IMR-90 (cell line): Measurements from ENCODE around the gene PCMTD2. TPM values are rescaled to one million over a fixed set of nuclear protein-coding genes. Genes with fewer than 3 reads are reported as not detected.

ENCODE experiments used
- ATAC-seq: fragments of 200-7000 bp; cut with Tn5 transposase; 2 replicates; pipeline ENCODE4 v1.9.1; 2020; ENCODE audit warnings: low read depth, mild to moderate bottlenecking, moderate library complexity
- BruUV-seq: library from RNA; stranded (reverse); fragments of 400-500 nt; replicated peaks from 2 replicates; lab custom pipeline; 2021; lab: Mats Ljungman, UMichigan
- CTCF ChIA-PET: fragments of 300-600 bp; formaldehyde crosslinking; extraction: SDS; loops from one replicate; lab custom pipeline; 2021; ENCODE audit warnings: antibody characterized with exemption; lab: Yijun Ruan, JAX
- POLR2A ChIA-PET: fragments of 300-600 bp; sonication (Branson Sonifier 250); formaldehyde crosslinking; loops from one replicate; lab custom pipeline; 2022; ENCODE audit warnings: antibody characterized with exemption; ENCODE audit not compliant: unreplicated experiment; lab: Charles Lee
- DNase-seq: peaks from one replicate; pipeline ENCODE4 v3.0.0; 2013
- H2AFZ ChIP-seq: replicated peaks from 2 replicates; pipeline ENCODE3; 2013; ENCODE audit warnings: low read length, mild to moderate bottlenecking; ENCODE audit not compliant: poor library complexity
- H2AK5ac ChIP-seq: 2 replicates; pipeline ENCODE4 v1.6.1; 2013; ENCODE audit warnings: low read depth, low read length, inconsistent platforms
- H2AK9ac ChIP-seq: replicated peaks from 2 replicates; pipeline ENCODE3; 2013; ENCODE audit warnings: mild to moderate bottlenecking, low read depth, low read length, moderate library complexity; ENCODE audit not compliant: poor library complexity
- H2BK120ac ChIP-seq: 2 replicates; pipeline ENCODE4 v1.6.1; 2013; ENCODE audit warnings: low read depth, low read length, inconsistent platforms
- H2BK15ac ChIP-seq: 3 replicates; pipeline ENCODE4 v1.6.1; 2013; ENCODE audit warnings: low read depth, low read length, inconsistent platforms
- H2BK20ac ChIP-seq: 2 replicates; pipeline ENCODE4 v1.6.1; 2013; ENCODE audit warnings: low read depth, mild to moderate bottlenecking, inconsistent platforms, low read length, moderate library complexity
- H2BK5ac ChIP-seq: 2 replicates; pipeline ENCODE4 v1.6.1; 2013; ENCODE audit warnings: mild to moderate bottlenecking, low read depth, low read length, inconsistent platforms; ENCODE audit not compliant: poor library complexity, severe bottlenecking
- H3K14ac ChIP-seq: replicated peaks from 2 replicates; pipeline ENCODE4 v1.6.1; 2013; ENCODE audit warnings: low read depth, low read length, inconsistent platforms
- H3K18ac ChIP-seq: 2 replicates; pipeline ENCODE4 v1.6.1; 2013; ENCODE audit warnings: low read depth, low read length, control low read depth
- H3K23ac ChIP-seq: 2 replicates; pipeline ENCODE4 v1.6.1; 2013; ENCODE audit warnings: low read depth, low read length, inconsistent platforms
- H3K27ac ChIP-seq: 2 replicates; pipeline ENCODE4 v1.5.1; 2013; ENCODE audit warnings: mild to moderate bottlenecking, control low read depth, low read length; ENCODE audit not compliant: insufficient read depth
- H3K27me3 ChIP-seq: 2 replicates; pipeline ENCODE4 v1.6.1; 2013; ENCODE audit warnings: low read length; ENCODE audit not compliant: control insufficient read depth, insufficient read depth
- H3K36me3 ChIP-seq: 2 replicates; pipeline ENCODE4 v1.6.1; 2013; ENCODE audit warnings: low read length, mixed read lengths; ENCODE audit not compliant: control insufficient read depth, insufficient read depth
- H3K4ac ChIP-seq: 2 replicates; pipeline ENCODE4 v1.6.1; 2013; ENCODE audit warnings: low read depth, low read length, inconsistent platforms
- H3K4me1 ChIP-seq: 2 replicates; pipeline ENCODE4 v1.6.1; 2013; ENCODE audit warnings: low read length, mixed read lengths; ENCODE audit not compliant: control insufficient read depth, insufficient read depth
- H3K4me2 ChIP-seq: 2 replicates; pipeline ENCODE4 v1.6.1; 2013; ENCODE audit warnings: low read depth, mild to moderate bottlenecking, control low read depth, low read length, moderate library complexity
- H3K4me3 ChIP-seq: 2 replicates; pipeline ENCODE4 v1.5.1; 2013; ENCODE audit warnings: low read depth, mild to moderate bottlenecking, control low read depth, low read length, moderate library complexity; ENCODE audit not compliant: insufficient read depth
- H3K56ac ChIP-seq: 2 replicates; pipeline ENCODE4 v1.6.1; 2013; ENCODE audit warnings: low read length, inconsistent platforms; ENCODE audit not compliant: insufficient read depth; ENCODE audit errors: extremely low read depth
- H3K79me1 ChIP-seq, 2 experiments: 2 replicates each; pipeline ENCODE4 v1.6.1; 2013; ENCODE audit warnings: low read length in 2 of 2, inconsistent platforms in 1 of 2, low read depth in 1 of 2
- H3K9ac ChIP-seq: 2 replicates; pipeline ENCODE4 v1.6.1; 2013; ENCODE audit warnings: low read depth, low read length, control low read depth
- H3K9me1 ChIP-seq: 2 replicates; pipeline ENCODE4 v1.6.1; 2013; ENCODE audit warnings: low read length, inconsistent platforms; ENCODE audit not compliant: insufficient read depth
- H3K9me3 ChIP-seq: 2 replicates; pipeline ENCODE4 v1.6.1; 2013; ENCODE audit warnings: low read length; ENCODE audit not compliant: control insufficient read depth, insufficient read depth
- H4K20me1 ChIP-seq: 2 replicates; pipeline ENCODE4 v1.6.1; 2013; ENCODE audit warnings: low read length, inconsistent platforms; ENCODE audit not compliant: insufficient read depth
- H4K5ac ChIP-seq: 2 replicates; pipeline ENCODE4 v1.6.1; 2013; ENCODE audit warnings: mild to moderate bottlenecking, low read depth, low read length, control low read depth
- H4K8ac ChIP-seq, 2 experiments: 2 replicates each; pipeline ENCODE4 v1.6.1; 2013; ENCODE audit warnings: low read depth in 2 of 2, low read length in 2 of 2, control low read depth in 1 of 2, inconsistent platforms in 1 of 2
- H4K91ac ChIP-seq: 2 replicates; pipeline ENCODE4 v1.6.1; 2013; ENCODE audit warnings: low read depth, low read length, inconsistent platforms; ENCODE audit not compliant: insufficient read depth
- MAFK ChIP-seq: IDR thresholded peaks from 2 replicates; pipeline ENCODE4 v1.6.1; 2012; ENCODE audit warnings: low read depth, low read length, improper control_type of control experiment
- MAZ ChIP-seq: IDR thresholded peaks from 2 replicates; pipeline ENCODE4 v1.6.1; 2012; ENCODE audit warnings: low read depth, mild to moderate bottlenecking, low read length, improper control_type of control experiment, moderate library complexity, borderline replicate concordance
- whole genome bisulfite sequencing, 2 experiments: methylation state at CpG; one replicate each; pipeline versions ENCODE4 v1.1.5 to v1.1.7; 2013; ENCODE audit warnings: missing lambda C conversion rate in 2 of 2; ENCODE audit not compliant: insufficient read length in 1 of 2; ENCODE audit errors: extremely low coverage in 2 of 2; 5-methylcytosine and 5-hydroxymethylcytosine counted together
- dilution Hi-C: fragments of 300-500 bp; cut with HindIII; formaldehyde crosslinking; loops from one replicate; pipeline ENCODE4 v1.14.3; 2018; ENCODE audit warnings: low sequenced_read_pairs; ENCODE audit not compliant: unreplicated experiment
- in situ Hi-C: fragments of 300-500 bp; cut with MboI; formaldehyde crosslinking; loops from 3 replicates; pipeline ENCODE4 v1.14.3; 2019; ENCODE audit warnings: low sequenced_read_pairs, inconsistent platforms, mixed read lengths
- intact Hi-C: fragments of 100-400 bp; cut with micrococcal nuclease; formaldehyde crosslinking; loops from 2 replicates; pipeline ENCODE4 v1.10.0; 2022
- polyA plus RNA-seq, 3 experiments: library from polyadenylated mRNA; depleted of rRNA; stranded (reverse); fragments of >200 nt; gene quantifications; 2 replicates each; pipeline ENCODE4 v1.2.3, GENCODE V29; 2012; ENCODE audit warnings: low replicate concordance in 1 of 3
- total RNA-seq: library from RNA; depleted of rRNA; stranded (reverse); fragments of >200 nt; gene quantifications from 2 replicates; pipeline ENCODE4 v1.2.3, GENCODE V29; 2012

Gene PCMTD2
- total and polyA plus RNA-seq, 2 of the 4 experiments (the other 2 are of a cell fraction) = 23.6 to 28.3 TPM

DNA sequence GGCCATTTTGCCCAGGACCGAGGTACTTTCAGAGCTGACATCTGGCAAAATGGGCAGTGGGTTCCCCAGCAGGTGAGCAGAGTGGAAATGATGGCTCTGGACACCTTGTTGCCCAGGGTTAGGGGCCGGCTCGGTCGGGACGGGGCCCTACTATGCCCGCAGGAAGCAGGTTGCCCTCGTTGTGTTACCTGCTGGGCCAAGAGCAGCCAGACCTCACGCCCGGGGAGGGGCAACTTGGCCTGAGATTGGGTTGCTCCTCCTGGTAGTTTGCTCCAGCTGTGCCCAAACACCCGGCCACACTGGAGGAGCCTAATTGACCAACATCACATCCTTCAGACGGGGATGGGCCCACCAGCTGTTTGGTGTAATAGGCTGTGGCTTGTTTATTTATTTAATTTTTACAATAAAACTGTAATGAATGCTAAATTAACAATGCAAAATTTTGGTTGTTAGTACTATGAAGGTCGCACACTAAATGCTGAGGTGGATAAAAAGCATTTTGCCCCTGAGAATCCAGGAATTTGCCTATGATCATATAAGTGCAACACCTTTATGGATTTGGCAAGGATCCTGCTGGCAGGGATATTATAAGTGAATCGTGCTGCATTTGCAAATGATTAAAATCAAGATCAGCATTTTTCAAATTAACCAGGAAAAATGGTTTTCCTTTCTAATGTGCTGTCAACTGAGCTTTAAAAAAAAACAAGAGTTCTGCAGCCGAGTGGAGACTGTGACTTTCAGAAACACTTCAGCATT lies 26.6 kb upstream of the PCMTD2 start:
- Histone ChIP-seq H2BK5ac (no peak overlapping the region), H2BK20ac (no peak overlapping the region), H3K9me3 (no peaks in the 10 kb centered on the region), H2AK5ac (no peak overlapping the region), H3K79me1 (no peaks in the 10 kb centered on the region; a peak in 1 of 4 replicates), H4K20me1 (no peaks in the 10 kb centered on the region), H4K8ac (no peak overlapping the region), H4K5ac (no peak overlapping the region), H3K4ac (no peak overlapping the region), H3K9me1 (peaks cover 15% of the 10 kb centered on the region), H2BK15ac (no peak overlapping the region), H2BK120ac (no peak overlapping the region), H3K9ac (no peak overlapping the region), H3K23ac (no peak overlapping the region), H3K4me2 (no peak overlapping the region), H3K56ac (no peak overlapping the region), H3K18ac (no peak overlapping the region), H3K14ac (no peak overlapping the region), H3K36me3 (no peaks in the 10 kb centered on the region), H2AFZ (no peak overlapping the region), H2AK9ac (no peak overlapping the region), H3K27me3 (peaks cover 8% of the 10 kb centered on the region; the same call in 1 of the 2 replicates), H3K4me1 (peaks cover 12% of the 10 kb centered on the region), H4K91ac (no peak overlapping the region), H3K27ac (no peak overlapping the region), H3K4me3 (no peak overlapping the region)
- TF ChIP-seq MAZ = no peak
- TF ChIP-seq MAFK = peak; percentile 33; the same call in 1 of the 2 replicates
- POLR2A ChIA-PET = no interaction called here
- DNase-seq (no peak), ATAC-seq (no peak)
- dilution Hi-C loops (no loop called here), in situ Hi-C loops (no loop called here), intact Hi-C loops (no loop called here)
- CTCF ChIA-PET = no interaction called here
- no TSS peak for BruUV-seq
- 48% methylated on average over 2 of the region's 14 CpGs; no CpG with 5 or more reads in 1 of the 2 experiments for WGBS, 2 experiments
